KMS-11 (cell line): ENCODE measurements around the gene KCNAB1.

Experiments used
- H2AFZ ChIP-seq: fragments of 200-600 bp; sonication (generic); 2 replicates; pipeline ENCODE4 v1.6.1; 2016; ENCODE audit warnings: antibody characterized with exemption, mixed run types, low read depth
- H3K27ac ChIP-seq: fragments of 200-600 bp; sonication (generic); 2 replicates; pipeline ENCODE4 v1.6.1; 2016; ENCODE audit warnings: mild to moderate bottlenecking, mixed run types
- H3K27me3 ChIP-seq: fragments of 200-600 bp; sonication (generic); 2 replicates; pipeline ENCODE4 v1.6.1; 2017; ENCODE audit warnings: mild to moderate bottlenecking, low read depth, mixed run types, moderate library complexity; ENCODE audit not compliant: insufficient read depth
- H3K36me3 ChIP-seq: fragments of 200-600 bp; sonication (generic); 2 replicates; pipeline ENCODE4 v1.6.1; 2017; ENCODE audit warnings: mild to moderate bottlenecking, mixed run types; ENCODE audit not compliant: insufficient read depth
- H3K4me1 ChIP-seq: fragments of 200-600 bp; sonication (generic); 2 replicates; pipeline ENCODE4 v1.6.1; 2016; ENCODE audit warnings: mild to moderate bottlenecking, low read depth, mixed run types; ENCODE audit not compliant: poor library complexity, severe bottlenecking
- H3K4me2 ChIP-seq: fragments of 200-600 bp; sonication (generic); 2 replicates; pipeline ENCODE4 v1.7.0; 2016; ENCODE audit warnings: mild to moderate bottlenecking, mixed run types
- H3K4me3 ChIP-seq: fragments of 200-600 bp; sonication (generic); IDR thresholded peaks from 2 replicates; pipeline ENCODE4 v1.6.1; 2017; ENCODE audit warnings: low read depth, low read length, mixed read lengths; ENCODE audit not compliant: insufficient read depth
- H3K79me2 ChIP-seq: fragments of 200-600 bp; sonication (generic); 2 replicates; pipeline ENCODE4 v1.6.1; 2016; ENCODE audit warnings: low read depth, mixed run types; ENCODE audit not compliant: insufficient read depth
- H3K9ac ChIP-seq: fragments of 200-600 bp; sonication (generic); 2 replicates; pipeline ENCODE4 v1.6.1; 2016; ENCODE audit warnings: mild to moderate bottlenecking, mixed run types
- H4K20me1 ChIP-seq: fragments of 200-600 bp; sonication (generic); 2 replicates; pipeline ENCODE4 v1.6.1; 2016; ENCODE audit warnings: mild to moderate bottlenecking, mixed run types; ENCODE audit not compliant: insufficient read depth
- TF ChIP-seq, protein P1 (sequence below): fragments of 200-600 bp; sonication (generic); conservative IDR thresholded peaks from 2 replicates; pipeline ENCODE4 v1.6.1; 2017; ENCODE audit warnings: low read depth, mild to moderate bottlenecking, antibody characterized with exemption, low read length, moderate library complexity, mixed read lengths

The KCNAB1 gene

DNA sequence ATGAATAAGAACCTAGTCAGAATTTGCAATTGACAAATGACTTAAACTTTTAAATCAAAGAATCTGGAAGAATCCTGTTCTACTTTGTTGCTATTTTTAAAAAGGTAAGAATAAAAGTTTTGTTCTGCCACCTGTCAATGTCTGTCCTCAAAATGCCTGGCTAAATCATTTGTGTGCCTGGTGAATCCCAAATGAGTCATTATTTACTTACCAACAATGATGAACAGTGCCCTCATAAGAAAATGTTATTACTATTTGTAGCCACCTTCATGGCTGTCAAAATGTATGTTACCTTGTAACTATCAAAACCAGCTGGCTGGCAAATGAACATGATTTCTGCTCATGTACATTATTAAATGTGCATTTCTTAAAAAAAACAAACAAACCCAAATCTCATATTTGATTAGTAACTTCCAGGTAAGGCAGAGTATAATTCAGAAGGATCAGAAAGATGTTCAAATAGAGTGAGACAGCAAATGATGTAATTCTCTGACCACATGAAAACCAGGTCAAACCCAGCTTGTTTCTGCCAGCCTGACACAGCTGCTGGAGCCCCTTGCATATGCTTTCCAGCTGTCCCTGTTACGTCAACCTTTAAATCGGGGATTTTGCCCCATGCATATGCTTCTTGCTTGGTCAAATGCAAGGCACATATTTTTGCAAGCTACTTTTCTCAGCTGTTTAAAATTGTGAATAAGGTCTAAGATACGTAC lies 296.6 kb downstream of the KCNAB1 start:
- Histone ChIP-seq H3K79me2 (no peaks in the 10 kb centered on the region), H2AFZ (no peak overlapping the region), H3K27ac (peak overlapping the region; percentile 45), H3K9ac (no peak overlapping the region), H3K27me3 (no peaks in the 10 kb centered on the region), H3K36me3 (no peaks in the 10 kb centered on the region), H3K4me3 (no peak overlapping the region), H4K20me1 (no peaks in the 10 kb centered on the region), H3K4me1 (peaks cover 19% of the 10 kb centered on the region), H3K4me2 (peak overlapping the region; percentile 30; the same call in 1 of the 2 replicates)
- TF ChIP-seq, protein P1, sequence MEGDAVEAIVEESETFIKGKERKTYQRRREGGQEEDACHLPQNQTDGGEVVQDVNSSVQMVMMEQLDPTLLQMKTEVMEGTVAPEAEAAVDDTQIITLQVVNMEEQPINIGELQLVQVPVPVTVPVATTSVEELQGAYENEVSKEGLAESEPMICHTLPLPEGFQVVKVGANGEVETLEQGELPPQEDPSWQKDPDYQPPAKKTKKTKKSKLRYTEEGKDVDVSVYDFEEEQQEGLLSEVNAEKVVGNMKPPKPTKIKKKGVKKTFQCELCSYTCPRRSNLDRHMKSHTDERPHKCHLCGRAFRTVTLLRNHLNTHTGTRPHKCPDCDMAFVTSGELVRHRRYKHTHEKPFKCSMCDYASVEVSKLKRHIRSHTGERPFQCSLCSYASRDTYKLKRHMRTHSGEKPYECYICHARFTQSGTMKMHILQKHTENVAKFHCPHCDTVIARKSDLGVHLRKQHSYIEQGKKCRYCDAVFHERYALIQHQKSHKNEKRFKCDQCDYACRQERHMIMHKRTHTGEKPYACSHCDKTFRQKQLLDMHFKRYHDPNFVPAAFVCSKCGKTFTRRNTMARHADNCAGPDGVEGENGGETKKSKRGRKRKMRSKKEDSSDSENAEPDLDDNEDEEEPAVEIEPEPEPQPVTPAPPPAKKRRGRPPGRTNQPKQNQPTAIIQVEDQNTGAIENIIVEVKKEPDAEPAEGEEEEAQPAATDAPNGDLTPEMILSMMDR: no peak

DNA sequence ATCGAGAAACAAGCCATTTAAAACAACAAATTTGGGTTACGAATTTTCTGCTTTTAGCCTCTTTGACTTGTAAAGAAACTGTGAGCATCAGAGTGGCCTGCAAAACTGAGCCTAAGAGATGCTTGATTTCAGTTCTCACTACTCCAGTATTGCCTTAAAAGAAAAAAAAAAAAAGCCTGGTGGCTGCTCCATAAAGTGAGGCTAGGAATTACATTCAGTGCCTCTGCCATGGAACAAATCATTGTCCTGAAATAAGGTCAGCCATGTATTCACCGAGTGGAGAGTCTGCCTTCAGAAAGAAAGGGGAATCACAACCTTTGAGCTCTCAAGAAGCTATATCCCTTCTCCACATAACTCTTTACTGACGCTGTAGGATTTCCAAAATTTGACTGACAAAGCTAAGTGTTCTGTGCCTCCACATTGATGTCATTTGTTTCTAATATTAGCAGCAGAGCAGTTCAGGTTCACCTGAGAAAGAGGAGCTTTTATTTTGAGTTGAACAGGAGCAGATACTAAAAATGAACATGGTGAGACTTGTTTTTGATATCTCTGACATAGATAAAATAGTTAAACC lies 297.3 kb downstream of the KCNAB1 start:
- Histone ChIP-seq H3K4me2 (peak overlapping the region; percentile 30; the same call in 1 of the 2 replicates), H2AFZ (no peak overlapping the region), H3K9ac (no peak overlapping the region), H4K20me1 (no peaks in the 10 kb centered on the region), H3K27ac (peak overlapping the region; percentile 45), H3K4me3 (no peak overlapping the region), H3K4me1 (peaks cover 19% of the 10 kb centered on the region), H3K36me3 (no peaks in the 10 kb centered on the region), H3K79me2 (no peaks in the 10 kb centered on the region), H3K27me3 (no peaks in the 10 kb centered on the region)
- TF ChIP-seq, protein P1: no peak

DNA sequence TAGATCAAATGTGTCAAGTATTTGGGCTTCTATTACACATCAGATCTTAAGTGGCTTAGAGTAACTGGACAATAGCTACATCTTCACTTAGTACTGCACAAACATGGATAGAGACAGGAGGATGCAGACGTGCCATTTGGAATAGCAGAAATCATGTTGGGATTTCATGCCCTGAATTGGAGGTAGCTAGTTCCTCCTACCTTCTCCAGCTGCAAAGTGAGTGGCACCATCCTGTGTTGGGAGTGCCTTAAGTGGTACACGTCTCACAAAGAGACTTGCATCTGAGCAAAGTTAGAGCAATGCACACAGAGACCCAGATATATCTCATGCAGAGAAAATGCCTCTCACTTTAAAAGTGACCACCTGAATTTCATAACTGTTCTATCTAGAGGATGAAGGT lies 298.1 kb downstream of the KCNAB1 start:
- H3K9ac ChIP-seq: no peak overlapping the region
- no peak overlapping the region for H2AFZ ChIP-seq
- H3K4me2 ChIP-seq: peak overlapping the region; percentile 30; the same call in 1 of the 2 replicates
- no peaks in the 10 kb centered on the region for H4K20me1 ChIP-seq
- no peak overlapping the region for H3K27ac ChIP-seq
- peaks cover 19% of the 10 kb centered on the region for H3K4me1 ChIP-seq
- no peaks in the 10 kb centered on the region for H3K79me2 ChIP-seq
- TF ChIP-seq, protein P1: no peak
- H3K4me3 ChIP-seq: no peak overlapping the region
- no peaks in the 10 kb centered on the region for H3K27me3 ChIP-seq
- no peaks in the 10 kb centered on the region for H3K36me3 ChIP-seq

DNA sequence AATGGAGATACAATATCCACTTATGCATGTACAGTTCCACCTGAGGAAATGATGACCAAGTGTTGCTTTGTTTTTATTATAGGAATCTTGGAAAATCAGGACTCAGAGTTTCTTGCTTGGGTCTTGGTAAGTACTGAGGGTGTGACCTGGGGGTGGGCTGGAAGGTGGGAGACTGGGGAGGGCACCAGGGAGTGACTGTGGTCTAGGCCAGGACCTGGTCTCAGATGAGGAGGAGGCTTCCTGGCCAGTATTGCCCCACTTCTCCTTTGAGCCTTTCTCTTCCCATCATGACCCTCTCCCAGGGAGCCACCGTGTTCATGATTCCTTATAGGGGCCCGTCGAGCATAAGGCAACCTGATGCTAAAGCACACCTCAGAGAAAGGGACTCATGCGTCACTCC lies 301.2 kb downstream of the KCNAB1 start:
- H3K36me3 ChIP-seq: no peaks in the 10 kb centered on the region
- no peak overlapping the region for H3K9ac ChIP-seq
- TF ChIP-seq, protein P1: no peak
- H3K4me1 ChIP-seq: peaks cover 19% of the 10 kb centered on the region
- no peak overlapping the region for H2AFZ ChIP-seq
- H3K4me2 ChIP-seq: no peak overlapping the region
- H4K20me1 ChIP-seq: no peaks in the 10 kb centered on the region
- no peaks in the 10 kb centered on the region for H3K27me3 ChIP-seq
- no peak overlapping the region for H3K4me3 ChIP-seq
- H3K27ac ChIP-seq: no peak overlapping the region
- no peaks in the 10 kb centered on the region for H3K79me2 ChIP-seq
